B cell (primary cell): ENCODE measurements around the gene TMEM145.

Source experiments
- CTCF ChIP-seq: fragments of 200-600 bp; IDR thresholded peaks from one replicate; pipeline ENCODE4 v1.8.0; 2022; ENCODE audit warnings: antibody characterized with exemption, mild to moderate bottlenecking
- EZH2 ChIP-seq: IDR thresholded peaks from 2 replicates; pipeline ENCODE4 v1.6.1; 2012; ENCODE audit warnings: borderline replicate concordance, low read depth, mild to moderate bottlenecking, moderate library complexity, low read length; ENCODE audit not compliant: insufficient read depth, poor library complexity, severe bottlenecking

DNA sequence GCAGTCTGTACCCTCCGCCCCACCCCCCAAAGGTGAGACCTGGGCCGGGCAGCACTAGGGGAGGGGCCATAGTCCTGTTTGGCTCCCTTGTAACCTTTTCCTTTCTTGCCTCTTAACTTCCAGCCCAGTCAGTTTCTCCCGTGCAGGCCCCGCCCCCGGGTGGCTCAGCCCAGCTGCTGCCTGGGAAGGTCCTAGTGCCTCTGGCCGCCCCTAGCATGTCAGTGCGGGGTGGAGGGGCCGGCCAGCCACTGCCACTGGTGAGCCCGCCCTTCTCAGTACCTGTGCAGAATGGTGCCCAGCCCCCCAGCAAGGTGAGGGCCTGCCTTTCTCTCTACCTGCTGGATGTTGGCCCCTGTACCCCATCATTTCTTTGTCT is 21.7 kb upstream of the TMEM145 start:
- TF ChIP-seq CTCF (no peak), EZH2 (no peak)
